ENCODE data around the gene PJA1. TPM values are rescaled to one million over a fixed set of nuclear protein-coding genes. Genes with fewer than 3 reads are reported as not detected.

Gene PJA1
- polyA plus RNA-seq, 1 donor = 94.4 TPM

- no peak for DNase-seq
Observed at GRCh38 chrX:69117876-69118526, 47.3 kb downstream of the PJA1 start.

DNA sequence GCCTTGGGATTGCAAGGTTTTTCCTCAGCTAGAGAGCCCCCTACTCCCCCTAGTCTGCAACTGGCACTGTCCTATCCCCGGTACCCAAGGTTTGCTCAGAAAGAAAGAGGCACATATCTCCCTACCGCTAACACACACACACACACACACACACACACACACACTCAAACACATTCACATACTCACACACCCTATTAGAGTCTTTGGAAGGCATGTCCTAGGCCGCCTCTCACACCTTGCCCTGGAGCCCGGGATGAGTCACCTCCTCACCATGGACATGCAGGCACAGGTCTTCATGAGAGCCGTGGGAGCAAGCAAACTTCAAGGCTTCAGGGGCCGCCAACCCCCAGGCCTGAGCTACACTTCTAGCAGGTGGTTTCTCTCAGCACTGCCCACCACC, 49.2 kb downstream of the PJA1 start:
- no peak for DNase-seq

- no peak for DNase-seq
Observed at GRCh38 chrX:69113723-69114122, 51.5 kb downstream of the PJA1 start.
